HG02623 (cell line): Measurements from ENCODE around the gene SLC39A11.
"Not testable (repeated sequence)": the region's sequence is repeated elsewhere in the genome, so short reads cannot be mapped to it uniquely, and the experiment has no call there.

Source experiments
- ATAC-seq: cut with Tn5 transposase; IDR thresholded peaks from one replicate; pipeline ENCODE4 v1.9.1; 2021; ENCODE audit warnings: moderate library complexity; ENCODE audit not compliant: unreplicated experiment

Gene SLC39A11

GRCh38 chr17:73072219-73072962 lies 20.1 kb downstream of the SLC39A11 start:
- no peak for ATAC-seq

GRCh38 chr17:73071066-73071999 lies 21.2 kb downstream of the SLC39A11 start:
- no peak for ATAC-seq

- ATAC-seq, result no peak
Measured at GRCh38 chr17:73069841-73070240, 22.6 kb downstream of the SLC39A11 start.

- ATAC-seq, result no peak
Measured at GRCh38 chr17:73069164-73069770, 23.2 kb downstream of the SLC39A11 start.

- ATAC-seq, result no peak
Measured at GRCh38 chr17:73068322-73069153, 23.9 kb downstream of the SLC39A11 start.

- not testable (repeated sequence) for ATAC-seq
Measured at GRCh38 chr17:73067699-73068098, 24.8 kb downstream of the SLC39A11 start.

- ATAC-seq, result no peak
Measured at GRCh38 chr17:73067075-73067474, 25.4 kb downstream of the SLC39A11 start.

GRCh38 chr17:73066148-73066884 lies 26.2 kb downstream of the SLC39A11 start:
- no peak for ATAC-seq

GRCh38 chr17:73065376-73065775 lies 27.1 kb downstream of the SLC39A11 start:
- no peak for ATAC-seq

- ATAC-seq, result no peak
Measured at GRCh38 chr17:73064084-73064938, 28.2 kb downstream of the SLC39A11 start.

GRCh38 chr17:73062726-73063125 lies 29.8 kb downstream of the SLC39A11 start:
- no peak for ATAC-seq

GRCh38 chr17:73061161-73061560 lies 31.3 kb downstream of the SLC39A11 start:
- ATAC-seq, result no peak

GRCh38 chr17:73060721-73061120 lies 31.8 kb downstream of the SLC39A11 start:
- no peak for ATAC-seq

- ATAC-seq, result not testable (repeated sequence)
Measured at GRCh38 chr17:73059713-73060112, 32.8 kb downstream of the SLC39A11 start.

- no peak for ATAC-seq
Measured at GRCh38 chr17:73058022-73058421, 34.5 kb downstream of the SLC39A11 start.

GRCh38 chr17:73057196-73057595 lies 35.3 kb downstream of the SLC39A11 start:
- no peak for ATAC-seq

- ATAC-seq, result no peak
Measured at GRCh38 chr17:73052923-73053322, 39.6 kb downstream of the SLC39A11 start.

GRCh38 chr17:73050797-73051196 lies 41.7 kb downstream of the SLC39A11 start:
- ATAC-seq, result no peak

- ATAC-seq, result no peak
Measured at GRCh38 chr17:73048170-73048569, 44.3 kb downstream of the SLC39A11 start.
